GM19238 (cell line): ENCODE results near the gene APBA3.

ENCODE experiments used
- DNase-seq: peaks from one replicate; pipeline ENCODE4 v3.0.0; 2011; ENCODE audit warnings: low spot score; ENCODE audit not compliant: insufficient read length

APBA3 gene

GRCh38 chr19:3751236-3751635 is 10.3 kb downstream of the APBA3 start:
- no peak for DNase-seq

GRCh38 chr19:3750211-3750610 is 11.3 kb downstream of the APBA3 start:
- DNase-seq = no peak

- no peak for DNase-seq
Observed at GRCh38 chr19:3748965-3749364, 12.5 kb downstream of the APBA3 start.

GRCh38 chr19:3746371-3747056 is 15.0 kb downstream of the APBA3 start:
- DNase-seq = no peak

GRCh38 chr19:3745363-3746045 is 16.0 kb downstream of the APBA3 start:
- no peak for DNase-seq

- no peak for DNase-seq
Observed at GRCh38 chr19:3743486-3743885, 18.0 kb downstream of the APBA3 start.

- DNase-seq = no peak
Observed at GRCh38 chr19:3740431-3740830, 21.1 kb downstream of the APBA3 start.

DNA sequence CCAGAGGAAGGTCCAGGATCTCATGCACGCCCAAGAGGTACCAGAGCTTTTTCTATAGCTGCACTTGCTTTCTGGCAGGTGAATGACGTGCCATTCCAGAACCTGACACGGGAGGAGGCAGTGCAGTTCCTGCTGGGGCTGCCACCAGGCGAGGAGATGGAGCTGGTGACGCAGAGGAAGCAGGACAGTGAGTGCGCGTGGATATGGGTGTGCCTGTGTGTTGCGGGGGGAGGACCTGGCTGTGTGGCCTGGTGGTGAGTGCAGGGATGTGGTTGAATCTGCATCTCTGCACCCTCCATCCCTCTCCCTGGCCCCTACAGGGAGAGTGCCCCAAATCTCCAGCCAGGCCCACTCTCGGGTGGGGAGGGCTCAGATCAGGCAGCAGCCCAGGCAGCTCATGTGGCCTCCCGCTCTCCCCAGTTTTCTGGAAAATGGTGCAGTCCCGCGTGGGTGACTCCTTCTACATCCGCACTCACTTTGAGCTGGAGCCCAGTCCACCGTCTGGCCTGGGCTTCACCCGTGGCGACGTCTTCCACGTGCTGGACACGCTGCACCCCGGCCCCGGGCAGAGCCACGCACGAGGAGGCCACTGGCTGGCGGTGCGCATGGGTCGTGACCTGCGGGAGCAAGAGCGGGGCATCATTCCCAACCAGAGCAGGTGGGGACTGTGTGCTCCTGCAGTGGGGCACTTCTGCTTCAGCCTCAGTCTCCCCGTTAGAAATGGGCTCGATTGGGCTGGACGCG is 22.8 kb downstream of the APBA3 start:
- DNase-seq = no peak

- DNase-seq = no peak
Observed at GRCh38 chr19:3737487-3738205, 23.8 kb downstream of the APBA3 start.

GRCh38 chr19:3736106-3736724 is 25.3 kb downstream of the APBA3 start:
- DNase-seq = no peak

DNA sequence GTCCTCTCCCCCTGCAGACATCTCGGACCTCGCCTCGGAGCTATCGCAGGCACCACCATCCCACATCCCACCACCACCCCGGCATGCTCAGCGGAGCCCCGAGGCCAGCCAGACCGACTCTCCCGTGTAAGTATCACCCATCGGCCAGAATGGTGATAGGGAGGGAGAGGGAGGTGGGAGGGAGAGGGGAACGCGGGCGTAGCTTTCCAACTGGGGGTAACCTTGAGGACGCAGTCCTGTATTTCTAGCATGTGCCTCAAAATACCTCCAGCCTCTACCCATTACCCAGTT is 27.2 kb downstream of the APBA3 start:
- DNase-seq = no peak

DNA sequence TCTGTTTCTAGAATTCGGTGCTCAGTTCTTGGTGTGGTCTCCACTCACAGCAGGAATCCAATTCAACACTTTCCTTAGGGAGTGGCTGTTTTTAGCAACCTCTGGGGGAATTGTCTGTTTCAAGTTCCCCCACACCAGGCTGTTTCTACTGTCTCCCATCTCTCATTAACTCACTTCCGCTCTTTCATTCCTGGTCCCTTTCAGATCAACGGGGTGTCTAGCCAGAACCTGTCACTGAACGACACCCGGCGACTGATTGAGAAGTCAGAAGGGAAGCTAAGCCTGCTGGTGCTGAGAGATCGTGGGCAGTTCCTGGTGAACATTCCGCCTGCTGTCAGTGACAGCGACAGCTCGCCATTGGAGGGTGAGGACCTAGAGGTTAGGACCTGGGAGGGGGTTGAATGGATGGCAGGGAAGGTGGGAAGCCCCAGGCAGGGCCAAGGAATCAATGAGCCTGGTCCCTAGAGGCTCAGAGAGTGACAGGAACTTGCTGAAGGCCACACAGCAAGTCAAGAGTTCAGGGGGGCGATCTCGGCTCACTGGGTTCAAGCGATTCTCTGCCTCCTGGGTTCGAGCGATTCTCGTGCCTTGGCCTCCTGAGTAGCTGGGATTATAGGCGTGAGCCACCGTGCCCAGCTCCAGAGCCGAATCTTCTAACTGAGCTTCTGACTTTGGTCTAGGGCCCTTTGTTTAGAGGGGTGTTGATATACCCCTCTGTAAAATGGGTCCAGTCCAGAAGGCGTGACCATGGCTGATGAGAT is 27.8 kb downstream of the APBA3 start:
- no peak for DNase-seq

DNA sequence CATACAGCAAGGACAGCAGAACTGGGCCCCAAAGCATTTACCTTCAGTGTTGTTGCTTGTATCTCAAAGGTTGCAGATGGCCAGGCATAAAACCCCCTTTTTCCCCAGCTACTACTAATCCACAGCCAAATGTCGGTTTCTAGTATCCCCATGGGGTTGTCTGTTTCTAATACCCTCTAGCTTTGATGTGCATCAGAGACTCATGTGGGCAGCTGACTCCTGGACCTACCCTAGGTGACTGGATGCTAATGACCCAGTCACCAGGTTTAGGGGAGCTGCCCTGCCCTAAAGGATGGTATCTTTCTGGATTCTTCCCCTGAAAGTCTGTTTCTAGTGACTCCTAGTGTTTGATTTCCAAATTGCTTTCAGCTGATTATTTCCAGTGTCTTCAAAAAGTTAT is 29.4 kb downstream of the APBA3 start:
- DNase-seq = no peak

- DNase-seq = no peak
Observed at GRCh38 chr19:3730457-3730958, 31.0 kb downstream of the APBA3 start.

DNA sequence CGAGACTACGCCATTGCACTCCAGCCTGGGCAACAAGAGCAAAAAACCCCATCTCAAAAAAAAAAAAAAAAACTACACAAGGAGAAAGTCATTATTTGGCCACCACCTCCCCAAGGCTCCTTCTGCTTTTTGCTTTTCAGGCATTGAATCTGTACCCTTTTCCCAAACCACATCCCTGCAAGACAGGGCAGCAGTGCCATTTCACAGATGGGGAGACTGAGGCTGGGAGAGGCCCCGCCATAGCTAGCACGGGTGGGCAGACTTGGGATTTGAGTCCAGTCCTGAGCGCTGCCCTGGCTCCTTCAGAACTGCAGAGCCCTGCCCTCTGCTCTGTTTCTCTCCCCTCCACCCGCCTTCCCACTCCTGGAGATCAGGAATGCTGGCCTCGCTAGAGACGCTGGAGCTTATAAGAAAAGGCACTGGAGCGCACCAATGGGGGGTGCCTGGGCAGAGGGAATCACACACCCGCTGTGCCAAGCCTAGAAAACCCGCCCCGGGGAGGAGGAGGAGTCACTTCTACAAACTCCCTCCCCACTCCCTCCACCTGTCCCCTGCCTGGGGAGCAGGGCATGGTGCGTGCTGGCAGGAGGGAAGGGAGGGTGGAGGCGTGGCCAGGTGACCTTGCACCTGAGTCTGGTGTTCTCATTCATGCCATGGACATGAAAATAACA is 35.7 kb downstream of the APBA3 start:
- no peak for DNase-seq

- DNase-seq = no peak
Observed at GRCh38 chr19:3725121-3725520, 36.4 kb downstream of the APBA3 start.

GRCh38 chr19:3723883-3724282 is 37.6 kb downstream of the APBA3 start:
- DNase-seq = no peak

DNA sequence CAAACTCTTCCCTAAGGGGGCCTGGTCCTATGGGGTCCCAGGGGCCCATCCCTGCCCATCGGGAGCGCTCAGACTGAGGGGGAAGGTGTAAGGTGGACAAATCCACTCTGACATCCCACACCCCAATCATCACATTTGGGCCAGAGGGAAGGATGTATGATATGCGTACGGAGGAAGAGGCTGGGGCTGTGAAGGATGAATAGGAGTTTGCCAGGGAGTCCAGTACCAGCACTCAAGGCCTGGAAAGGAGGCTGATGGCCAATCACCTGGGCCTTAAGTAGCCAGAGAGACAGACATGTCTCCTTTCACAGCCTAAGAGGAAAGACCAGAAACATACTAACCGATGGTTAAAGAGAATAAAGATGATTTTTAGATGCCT is 38.4 kb downstream of the APBA3 start:
- no peak for DNase-seq

GRCh38 chr19:3722443-3723109 is 38.9 kb downstream of the APBA3 start:
- DNase-seq = no peak
